Esophagus (tissue), 2 donors: ENCODE measurements around the gene UAP1. TPM values are rescaled to one million over a fixed set of nuclear protein-coding genes. Genes with fewer than 3 reads are reported as not detected.
"Not testable (repeated sequence)": the region's sequence is repeated elsewhere in the genome, so short reads cannot be mapped to it uniquely, and the experiment has no call there.

Experiments used
- H3K27ac ChIP-seq, 2 donors: one replicate each; pipeline ENCODE4 v1.5.1; 2013; ENCODE audit warnings: low read depth in 2 of 2, mild to moderate bottlenecking in 2 of 2, inconsistent platforms in 1 of 2, low read length in 1 of 2, moderate library complexity in 1 of 2
- H3K27me3 ChIP-seq, 2 donors: one replicate each; pipeline ENCODE4 v1.6.1; 2013; ENCODE audit warnings: low read length in 2 of 2, control low read depth in 1 of 2, mild to moderate bottlenecking in 1 of 2; ENCODE audit not compliant: insufficient read depth in 2 of 2, control insufficient read depth in 1 of 2
- H3K36me3 ChIP-seq, 2 donors: one replicate each; pipeline ENCODE4 v1.6.1; 2013; ENCODE audit warnings: low read length in 1 of 2; ENCODE audit not compliant: control insufficient read depth in 2 of 2, insufficient read depth in 2 of 2
- H3K4me1 ChIP-seq, 2 donors: one replicate each; pipeline ENCODE4 v1.6.1; 2013; ENCODE audit warnings: low read length in 1 of 2; ENCODE audit not compliant: control insufficient read depth in 2 of 2, insufficient read depth in 2 of 2
- H3K4me3 ChIP-seq, 2 donors: one replicate each; pipeline ENCODE4 v1.5.1; 2013; ENCODE audit warnings: low read length in 2 of 2, mild to moderate bottlenecking in 2 of 2, low read depth in 1 of 2, moderate library complexity in 1 of 2
- H3K9me3 ChIP-seq, 2 donors: one replicate each; pipeline ENCODE4 v1.6.1; 2013; ENCODE audit warnings: mild to moderate bottlenecking in 2 of 2, low read depth in 1 of 2, low read length in 1 of 2, moderate library complexity in 1 of 2; ENCODE audit not compliant: control insufficient read depth in 2 of 2, insufficient read depth in 1 of 2
- whole genome bisulfite sequencing, 2 donors: extraction: QIAGEN DNeasy Blood & Tissue Kit; methylation state at CpG; one replicate each; pipeline ENCODE4 v1.1.7; 2013; 5-methylcytosine and 5-hydroxymethylcytosine counted together
- polyA plus RNA-seq, 2 donors: library from polyadenylated mRNA; stranded (reverse); fragments of 200-250 nt; gene quantifications; one replicate each; pipeline ENCODE4 v1.2.3, GENCODE V29; 2013
- donor health status: healthy with polysubstance abuse.
- donor health status: Bipolar disorder and iron deficiency.

The UAP1 gene
- polyA plus RNA-seq, 2 donors, result 30.5 to 37.4 TPM

GRCh38 chr1:162599451-162599850 lies 37.9 kb downstream of the UAP1 start:
- Histone ChIP-seq H3K27me3 (no peaks in the 10 kb centered on the region), H3K4me1 (no peaks in the 10 kb centered on the region), H3K4me3 (no peak overlapping the region), H3K27ac (no peak overlapping the region), H3K9me3 (no peaks in the 10 kb centered on the region), H3K36me3 (peaks cover 2 to 6% of the 10 kb centered on the region in 2 donors)
- WGBS, 2 donors, result 79 to 85% methylated on average over 1 of the region's 1 CpG

- not testable (repeated sequence) for H3K36me3 ChIP-seq, H3K9me3 ChIP-seq
Observed at GRCh38 chr1:162603117-162603516, 41.6 kb downstream of the UAP1 start.

GRCh38 chr1:162605225-162605927 lies 43.9 kb downstream of the UAP1 start:
- H3K4me3 ChIP-seq, result no peak overlapping the region
- H3K27ac ChIP-seq, result no peak overlapping the region
- H3K27me3 ChIP-seq, result no peaks in the 10 kb centered on the region
- no peaks in the 10 kb centered on the region for H3K9me3 ChIP-seq
- 90% methylated on average over 3 of the region's 3 CpGs for WGBS, 2 donors
- H3K36me3 ChIP-seq, result peaks cover 2% of the 10 kb centered on the region in 2 donors
- H3K4me1 ChIP-seq, result no peaks in the 10 kb centered on the region

More at GRCh38 chr1:162603117-162603516, 41.6 kb downstream of the UAP1 start:
- not testable (repeated sequence) for H3K27ac ChIP-seq, H3K4me1 ChIP-seq, H3K4me3 ChIP-seq, H3K27me3 ChIP-seq
- WGBS, 2 donors, result 97 to 98% methylated on average over 2 of the region's 2 CpGs

- Histone ChIP-seq H3K4me3 (no peak overlapping the region), H3K27ac (no peak overlapping the region), H3K36me3 (no peaks in the 10 kb centered on the region), H3K9me3 (no peaks in the 10 kb centered on the region), H3K4me1 (no peaks in the 10 kb centered on the region), H3K27me3 (no peaks in the 10 kb centered on the region)
- WGBS, 2 donors, result 91 to 98% methylated on average over 2 of the region's 2 CpGs
Observed at GRCh38 chr1:162609306-162609705, 47.8 kb downstream of the UAP1 start.

GRCh38 chr1:162612606-162613400 lies 51.3 kb downstream of the UAP1 start:
- 44 to 48% methylated on average over 8 of the region's 8 CpGs for WGBS, 2 donors
- Histone ChIP-seq H3K9me3 (no peaks in the 10 kb centered on the region), H3K27ac (peak overlapping the region in 1 of 2 donors; percentile 65), H3K36me3 (no peaks in the 10 kb centered on the region), H3K4me3 (no peak overlapping the region), H3K4me1 (no peaks in the 10 kb centered on the region), H3K27me3 (no peaks in the 10 kb centered on the region)

- WGBS, 2 donors, result 89 to 90% methylated on average over 1 of the region's 1 CpG
- no peaks in the 10 kb centered on the region for H3K9me3 ChIP-seq
- H3K27me3 ChIP-seq, result no peaks in the 10 kb centered on the region
- H3K27ac ChIP-seq, result no peak overlapping the region
- no peaks in the 10 kb centered on the region for H3K4me1 ChIP-seq
- no peak overlapping the region for H3K4me3 ChIP-seq
- H3K36me3 ChIP-seq, result no peaks in the 10 kb centered on the region
Observed at GRCh38 chr1:162616848-162617247, 55.3 kb downstream of the UAP1 start.

GRCh38 chr1:162617513-162617912 lies 56.0 kb downstream of the UAP1 start:
- no peaks in the 10 kb centered on the region for H3K27me3 ChIP-seq
- H3K4me1 ChIP-seq, result no peaks in the 10 kb centered on the region
- H3K27ac ChIP-seq, result no peak overlapping the region
- H3K9me3 ChIP-seq, result no peaks in the 10 kb centered on the region
- WGBS, 2 donors, result 94% methylated on average over 1 of the region's 1 CpG
- no peaks in the 10 kb centered on the region for H3K36me3 ChIP-seq
- H3K4me3 ChIP-seq, result no peak overlapping the region

- Histone ChIP-seq H3K4me3 (no peak overlapping the region), H3K27ac (no peak overlapping the region), H3K36me3 (no peaks in the 10 kb centered on the region), H3K9me3 (no peaks in the 10 kb centered on the region), H3K27me3 (no peaks in the 10 kb centered on the region), H3K4me1 (no peaks in the 10 kb centered on the region)
- WGBS, 2 donors, result 85% methylated on average over 3 of the region's 3 CpGs
Observed at GRCh38 chr1:162619076-162619475, 57.6 kb downstream of the UAP1 start.

GRCh38 chr1:162621256-162621655 lies 59.7 kb downstream of the UAP1 start:
- Histone ChIP-seq H3K4me1 (no peaks in the 10 kb centered on the region), H3K4me3 (no peak overlapping the region), H3K36me3 (no peaks in the 10 kb centered on the region), H3K9me3 (no peaks in the 10 kb centered on the region), H3K27me3 (no peaks in the 10 kb centered on the region), H3K27ac (no peak overlapping the region)

- no peak overlapping the region for H3K27ac ChIP-seq
- WGBS, 2 donors, result 64 to 70% methylated on average over 2 of the region's 2 CpGs
- no peaks in the 10 kb centered on the region for H3K4me1 ChIP-seq
- no peaks in the 10 kb centered on the region for H3K27me3 ChIP-seq
- no peaks in the 10 kb centered on the region for H3K36me3 ChIP-seq
- H3K9me3 ChIP-seq, result no peaks in the 10 kb centered on the region
- H3K4me3 ChIP-seq, result no peak overlapping the region
Observed at GRCh38 chr1:162625679-162626078, 64.2 kb downstream of the UAP1 start.
